Retina (tissue), 1 donor: ENCODE data around the gene FARSA.

Experiments used
- DNase-seq: peaks from one replicate; pipeline ENCODE4 v3.0.0-alpha.2; 2016

The FARSA gene

DNA sequence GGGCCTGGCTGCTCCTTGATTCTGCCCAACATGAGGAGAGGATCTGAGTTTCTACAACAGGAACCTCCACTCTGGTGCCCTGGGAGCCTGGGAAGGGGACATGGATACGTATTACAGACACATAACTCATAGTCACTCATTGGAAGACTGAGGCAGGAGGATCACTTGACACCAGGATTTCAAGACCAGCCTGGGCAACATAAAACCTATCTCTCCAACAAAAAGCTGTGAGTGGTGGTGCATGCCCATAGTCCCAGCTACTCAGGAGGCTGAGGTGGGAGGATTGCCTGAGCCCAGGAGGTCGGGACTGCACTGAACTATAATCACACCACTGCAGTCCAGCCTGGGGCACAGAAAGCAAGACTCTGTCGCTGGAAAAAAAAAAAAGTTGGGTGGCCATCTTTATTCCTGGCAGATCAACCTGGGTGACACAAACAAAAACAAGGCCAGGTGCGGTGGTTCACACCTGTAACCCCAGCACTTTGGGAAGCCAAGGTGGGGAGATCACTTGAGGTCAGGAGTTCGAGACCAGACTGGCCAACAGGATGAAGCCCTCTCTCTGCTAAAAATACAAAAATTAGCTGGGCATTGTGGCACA, 45.4 kb downstream of the FARSA start:
- DNase-seq: no peak

DNA sequence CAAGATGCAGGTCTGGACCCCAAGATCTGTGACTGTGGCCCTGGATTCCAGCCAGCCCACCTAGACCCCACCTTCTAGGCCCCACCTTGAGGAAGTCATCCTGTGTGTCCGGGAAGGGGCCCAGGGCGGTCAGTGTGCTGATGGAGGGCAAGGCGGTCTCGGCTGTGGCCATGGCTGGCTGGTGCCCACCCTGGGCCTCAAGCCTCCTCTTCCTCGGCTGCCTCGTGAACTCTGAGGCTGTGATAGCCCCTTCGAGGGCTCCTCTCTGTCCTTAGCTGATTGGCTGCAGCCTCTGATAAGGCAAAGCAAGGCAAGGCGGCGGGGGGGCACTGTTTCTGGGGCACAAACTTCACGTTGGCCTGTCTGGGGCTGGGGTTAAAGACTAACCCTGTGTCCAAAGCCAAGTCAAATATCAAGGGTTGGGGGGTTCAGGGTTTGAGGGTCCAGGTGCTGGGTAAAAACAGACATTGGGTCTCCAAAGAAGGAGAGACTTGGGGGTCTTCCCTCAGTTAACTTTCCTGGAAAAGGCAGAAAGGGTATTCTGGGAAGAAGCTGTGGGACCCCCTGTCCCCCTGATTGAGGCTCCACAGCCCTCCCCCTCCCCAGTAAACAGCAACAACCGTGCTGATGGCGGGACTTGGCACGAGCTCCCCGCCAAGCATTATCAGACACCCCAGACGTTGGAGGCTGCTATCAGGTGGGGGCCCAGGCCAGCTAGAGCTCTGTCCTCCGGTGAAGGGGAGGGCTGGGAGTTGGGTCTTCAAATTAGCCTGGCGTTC, 46.4 kb downstream of the FARSA start, which contains the start of gene KLF1:
KLF1 (minus strand) TSS at position 233 of the 779 bp plus-strand sequence; CDS start at position 172, 61 bp downstream.
- no peak for DNase-seq

GRCh38 chr19:12886651-12886968, 46.9 kb downstream of the FARSA start:
- DNase-seq: no peak

- DNase-seq: no peak
These were observed 47.5 kb downstream of the FARSA start for GRCh38 chr19:12885749-12886650.

DNA sequence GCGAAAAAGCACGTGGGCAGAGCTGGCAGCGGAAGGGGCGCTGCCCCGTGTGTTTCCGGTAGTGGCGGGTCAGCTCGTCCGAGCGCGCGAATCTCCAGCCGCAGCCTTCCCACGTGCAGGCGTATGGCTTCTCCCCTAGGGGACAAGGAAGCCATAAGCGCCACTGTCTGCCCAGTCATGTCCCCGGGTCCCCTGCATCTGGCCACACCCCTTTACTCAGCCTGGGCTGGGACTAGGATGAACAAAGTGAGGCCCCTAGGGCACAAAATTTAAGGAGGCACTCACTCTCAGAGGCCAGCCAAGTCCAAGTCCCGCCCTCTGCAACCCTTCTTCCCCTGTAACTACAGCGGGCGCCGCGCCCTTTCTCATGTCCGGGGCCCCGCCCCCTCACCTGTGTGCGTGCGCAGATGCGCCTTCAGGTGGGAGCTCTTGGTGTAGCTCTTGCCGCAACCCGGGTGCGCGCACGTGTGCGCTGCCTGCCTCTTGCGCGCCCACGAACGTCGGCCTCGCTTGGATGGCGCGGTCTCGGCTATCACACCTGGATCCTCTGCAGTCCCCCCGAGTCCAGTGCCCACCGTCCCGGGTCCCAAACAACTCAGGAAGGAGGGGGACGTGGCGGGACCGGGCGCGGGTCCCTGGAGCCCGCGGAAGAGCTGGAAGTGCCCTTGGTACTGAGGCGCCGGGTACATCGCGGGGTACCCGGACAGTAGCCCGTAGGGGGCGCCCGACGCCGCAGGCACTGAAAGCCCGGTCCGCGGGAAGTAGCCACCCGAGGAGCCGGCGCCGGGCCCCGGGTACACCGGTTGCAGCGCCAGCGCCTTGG, 48.4 kb downstream of the FARSA start:
- DNase-seq: peak; percentile 72

DNA sequence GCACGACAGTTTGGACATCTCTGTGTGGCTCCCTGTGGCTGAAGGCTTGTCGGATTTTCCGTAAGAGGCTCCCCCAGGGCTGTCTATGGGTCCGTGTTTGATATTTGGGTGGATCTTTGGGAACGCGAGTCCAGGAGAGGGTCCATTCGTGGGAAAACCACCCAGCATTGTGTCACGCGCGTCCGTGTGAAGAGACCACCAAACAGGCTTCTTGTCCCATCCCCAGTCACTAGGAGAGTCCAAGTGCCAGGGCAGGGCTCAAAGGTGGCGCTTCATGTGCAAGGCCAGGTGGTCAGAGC, 48.9 kb downstream of the FARSA start:
- no peak for DNase-seq

- no peak for DNase-seq
These were observed 49.3 kb downstream of the FARSA start for GRCh38 chr19:12884202-12884601.

- DNase-seq: no peak
These were observed 50.9 kb downstream of the FARSA start for GRCh38 chr19:12882589-12882988.

- DNase-seq: peak; percentile 88
These were observed 52.2 kb downstream of the FARSA start, which contains the start of gene DNASE2 for GRCh38 chr19:12881172-12881808. DNASE2 (minus strand) TSS chr19:12881449; CDS start chr19:12881375, 74 bp downstream.

DNA sequence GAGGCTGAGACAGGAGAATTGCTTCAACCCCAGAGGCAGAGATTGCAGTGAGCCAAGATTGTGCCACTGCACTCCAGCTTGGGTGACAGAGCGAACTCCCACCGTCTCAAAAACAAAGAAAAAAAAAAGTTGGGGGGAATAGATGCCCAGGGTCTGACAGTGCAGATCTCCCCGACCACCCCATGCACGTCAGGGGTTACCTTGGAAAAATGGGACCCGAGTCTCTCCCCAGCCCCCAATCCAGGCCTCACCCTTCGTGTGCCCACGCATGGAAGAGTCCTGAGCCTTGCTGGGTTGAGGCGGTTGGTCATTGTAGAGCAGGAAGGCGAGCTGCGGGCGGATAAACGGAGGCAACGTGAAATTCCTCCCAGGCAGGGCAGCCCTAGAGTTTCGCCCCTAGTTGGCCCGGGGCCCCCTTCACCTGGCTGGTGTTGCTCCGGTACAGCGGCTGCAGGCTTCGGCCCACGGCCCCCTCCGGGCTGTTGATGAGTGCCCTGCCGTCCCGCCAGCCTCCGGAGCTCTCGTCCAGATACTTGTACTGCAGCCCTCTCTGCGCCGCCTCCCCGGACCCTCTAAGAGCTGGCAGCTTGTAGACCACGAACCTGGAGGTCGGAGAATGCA, 52.9 kb downstream of the FARSA start:
- peak; percentile 69 for DNase-seq

DNA sequence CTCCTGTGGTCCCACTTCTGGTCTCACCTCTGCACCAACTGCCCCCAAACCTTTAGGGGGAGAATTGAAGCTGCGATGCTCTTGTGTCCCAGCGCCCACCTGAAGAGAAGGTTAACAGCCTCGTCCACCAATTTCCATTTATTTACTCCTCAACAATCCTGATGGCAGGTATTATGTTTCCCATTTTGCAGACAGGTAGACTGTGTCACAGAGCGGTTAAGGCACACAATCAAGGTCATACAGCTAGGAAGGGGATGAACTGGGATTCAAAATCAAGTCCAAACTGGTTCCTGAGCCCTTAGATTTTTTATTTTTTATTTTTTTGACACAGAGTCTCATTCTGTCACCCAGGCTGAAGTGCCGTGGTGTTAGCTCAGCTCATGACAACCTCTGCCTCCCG, 58.4 kb downstream of the FARSA start:
- no peak for DNase-seq

- DNase-seq: no peak
These were observed 59.4 kb downstream of the FARSA start for GRCh38 chr19:12873891-12874745.

DNA sequence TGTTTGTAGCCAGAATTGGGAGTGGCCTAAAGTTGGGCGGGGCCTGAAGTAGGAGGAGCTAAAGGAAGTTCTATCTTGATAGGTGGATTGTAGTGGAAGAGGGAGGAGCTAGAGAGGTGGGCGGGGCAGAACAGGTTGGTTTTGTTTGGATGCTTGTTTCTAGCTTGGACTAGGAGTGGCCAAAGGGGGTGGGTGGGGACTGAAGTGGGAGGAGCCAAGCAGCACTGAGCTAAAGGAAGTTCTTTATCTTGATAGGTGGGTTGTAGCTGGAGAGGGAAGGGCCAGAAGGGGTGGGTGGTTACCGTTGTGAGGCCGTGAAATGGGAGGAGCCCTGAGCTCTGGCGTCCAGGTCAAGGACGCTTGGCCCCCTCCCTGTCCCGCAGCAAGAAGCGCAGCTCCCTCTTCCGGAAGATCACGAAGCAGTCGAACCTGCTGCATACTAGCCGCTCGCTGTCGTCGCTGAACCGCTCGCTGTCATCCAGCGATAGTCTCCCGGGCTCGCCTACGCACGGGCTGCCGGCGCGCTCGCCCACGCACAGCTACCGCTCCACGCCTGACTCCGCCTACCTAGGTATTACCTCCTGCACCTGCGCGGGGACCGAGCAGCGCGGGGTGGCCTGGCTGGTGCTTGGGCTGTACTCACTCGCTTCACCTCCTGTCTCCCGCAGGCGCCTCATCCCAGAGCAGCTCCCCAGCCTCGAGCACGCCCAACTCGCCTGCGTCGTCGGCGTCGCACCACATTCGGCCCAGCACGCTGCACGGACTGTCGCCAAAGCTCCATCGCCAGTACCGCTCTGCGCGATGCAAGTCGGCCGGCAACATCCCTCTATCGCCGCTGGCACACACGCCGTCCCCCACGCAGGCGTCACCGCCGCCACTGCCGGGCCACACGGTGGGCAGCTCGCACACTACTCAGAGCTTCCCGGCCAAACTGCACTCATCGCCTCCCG, 60.3 kb downstream of the FARSA start:
- no peak for DNase-seq
